ENCODE measurements around the gene DOHH.
"Not testable (repeated sequence)": the region's sequence is repeated elsewhere in the genome, so short reads cannot be mapped to it uniquely, and the experiment has no call there.

Gene DOHH

DNA sequence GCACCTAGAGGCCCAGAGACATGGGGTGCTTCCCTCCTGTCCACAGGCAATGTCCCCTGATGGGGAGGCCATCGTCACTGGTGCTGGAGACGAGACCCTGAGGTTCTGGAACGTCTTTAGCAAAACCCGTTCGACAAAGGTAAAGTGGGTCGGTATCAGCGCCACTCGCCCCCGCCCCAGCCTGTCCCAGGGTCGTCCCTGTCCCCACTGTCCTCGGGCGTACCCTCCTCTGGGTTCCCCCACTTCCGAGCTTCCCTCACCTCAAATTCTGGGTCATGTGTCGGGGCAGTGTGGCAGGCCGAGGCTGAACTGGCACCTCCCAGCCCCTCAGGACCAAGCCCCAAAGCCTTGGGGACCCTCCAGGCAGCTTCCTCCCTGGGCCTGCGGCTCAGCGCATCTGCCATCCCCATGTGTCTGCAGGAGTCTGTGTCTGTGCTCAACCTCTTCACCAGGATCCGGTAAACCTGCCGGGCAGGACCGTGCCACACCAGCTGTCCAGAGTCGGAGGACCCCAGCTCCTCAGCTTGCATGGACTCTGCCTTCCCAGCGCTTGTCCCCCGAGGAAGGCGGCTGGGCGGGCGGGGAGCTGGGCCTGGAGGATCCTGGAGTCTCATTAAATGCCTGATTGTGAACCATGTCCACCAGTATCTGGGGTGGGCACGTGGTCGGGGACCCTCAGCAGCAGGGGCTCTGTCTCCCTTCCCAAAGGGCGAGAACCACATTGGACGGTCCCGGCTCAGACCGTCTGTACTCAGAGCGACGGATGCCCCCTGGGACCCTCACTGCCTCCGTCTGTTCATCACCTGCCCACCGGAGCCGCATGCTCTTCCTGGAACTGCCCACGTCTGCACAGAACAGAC, 34.1 kb upstream of the DOHH start:
- DNase-seq (ENCODE audit: low read depth in 2 of 2): no peak

DNA sequence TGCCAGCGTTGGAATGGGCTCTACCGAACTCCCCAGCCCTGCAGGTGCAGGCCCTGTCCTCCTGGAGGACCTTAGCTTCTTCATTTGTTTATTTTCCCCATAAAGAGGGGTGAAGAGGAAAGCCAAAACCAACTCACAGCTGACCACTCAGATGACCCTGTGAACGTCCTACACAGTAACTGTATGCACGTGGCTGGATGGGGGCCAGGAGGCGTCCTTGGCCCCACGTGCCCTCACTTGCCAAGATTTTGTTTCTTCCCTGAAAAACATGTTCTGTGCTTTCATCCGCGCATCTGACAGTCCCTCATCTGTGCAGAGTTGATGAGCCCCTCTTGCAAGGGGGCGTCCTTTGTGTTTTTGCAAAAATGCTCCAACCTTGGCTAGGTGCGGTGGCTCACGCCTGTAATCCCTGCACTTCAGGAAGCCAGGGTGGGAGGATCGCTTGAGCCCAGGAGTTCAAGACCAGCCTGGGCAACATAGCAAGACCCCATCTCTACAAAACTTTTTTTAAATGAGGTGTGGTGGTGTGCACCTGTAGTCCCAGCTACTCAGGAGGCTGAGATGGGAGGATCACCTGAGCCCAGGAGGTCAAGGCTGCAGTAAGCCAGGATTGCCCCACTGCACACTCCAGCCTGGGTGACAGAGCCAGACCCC, 33.2 kb upstream of the DOHH start:
- DNase-seq (ENCODE audit: low read depth in 2 of 2): no peak

GRCh38 chr19:3533033-3533432, 32.6 kb upstream of the DOHH start:
- DNase-seq (ENCODE audit: low read depth in 2 of 2): no peak

DNA sequence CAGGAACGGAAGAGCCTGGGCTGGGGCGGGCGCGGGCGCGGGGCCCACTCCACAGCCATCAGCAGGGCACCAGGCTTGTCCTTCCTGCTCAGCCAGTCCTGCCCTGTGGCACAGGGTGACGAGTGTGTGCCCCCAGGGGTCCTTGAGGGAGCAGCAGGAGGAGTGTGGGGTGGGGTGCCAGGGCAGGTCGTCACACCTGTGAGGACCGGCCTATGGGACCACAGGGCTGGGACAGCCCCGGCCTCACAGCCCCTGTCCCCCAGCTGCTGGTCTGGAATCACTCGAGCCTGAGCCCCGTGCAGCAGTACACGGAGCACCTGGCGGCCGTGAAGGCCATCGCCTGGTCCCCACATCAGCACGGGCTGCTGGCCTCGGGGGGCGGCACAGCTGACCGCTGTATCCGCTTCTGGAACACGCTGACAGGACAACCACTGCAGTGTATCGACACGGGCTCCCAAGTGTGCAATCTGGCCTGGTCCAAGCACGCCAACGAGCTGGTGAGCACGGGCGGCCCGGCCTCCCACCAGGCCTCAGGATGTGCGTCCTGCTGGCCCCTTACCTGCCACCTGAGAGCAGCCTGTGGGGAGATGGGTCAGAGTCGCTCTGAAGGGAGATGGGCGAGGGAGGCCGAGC, 31.8 kb upstream of the DOHH start:
- no peak for DNase-seq (ENCODE audit: low read depth in 2 of 2)

DNA sequence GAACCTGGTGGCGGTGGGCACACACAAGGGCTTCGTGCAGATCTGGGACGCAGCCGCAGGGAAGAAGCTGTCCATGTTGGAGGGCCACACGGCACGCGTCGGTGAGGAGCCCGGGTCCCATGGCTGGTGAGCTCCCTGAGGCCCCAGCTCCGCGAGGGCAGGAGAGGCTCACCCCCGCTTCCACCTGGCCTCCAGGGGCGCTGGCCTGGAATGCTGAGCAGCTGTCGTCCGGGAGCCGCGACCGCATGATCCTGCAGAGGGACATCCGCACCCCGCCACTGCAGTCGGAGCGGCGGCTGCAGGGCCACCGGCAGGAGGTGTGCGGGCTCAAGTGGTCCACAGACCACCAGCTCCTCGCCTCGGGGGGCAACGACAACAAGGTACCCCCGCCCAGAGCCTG, 31.2 kb upstream of the DOHH start:
- DNase-seq (ENCODE audit: low read depth in 2 of 2): no peak

DNA sequence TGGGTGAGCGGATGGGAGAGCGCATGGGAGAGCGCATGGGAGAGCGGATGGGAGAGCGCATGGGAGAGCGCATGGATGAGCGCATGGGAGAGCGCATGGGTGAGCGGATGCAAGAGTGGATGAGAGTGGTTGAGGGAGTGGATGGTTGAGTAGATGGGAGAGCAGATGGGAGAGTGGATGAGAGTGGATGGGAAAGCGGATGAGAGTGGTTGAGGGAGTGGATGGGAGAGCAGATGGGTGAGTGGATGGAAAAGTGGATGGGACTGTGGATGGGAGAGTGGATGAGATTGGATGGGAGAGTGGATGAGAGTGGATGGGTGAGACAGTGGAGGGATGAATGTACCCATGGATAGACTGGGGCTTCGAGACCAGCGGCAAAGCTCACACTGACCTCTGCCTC, 29.9 kb upstream of the DOHH start:
- DNase-seq (ENCODE audit: low read depth in 2 of 2): no peak

DNA sequence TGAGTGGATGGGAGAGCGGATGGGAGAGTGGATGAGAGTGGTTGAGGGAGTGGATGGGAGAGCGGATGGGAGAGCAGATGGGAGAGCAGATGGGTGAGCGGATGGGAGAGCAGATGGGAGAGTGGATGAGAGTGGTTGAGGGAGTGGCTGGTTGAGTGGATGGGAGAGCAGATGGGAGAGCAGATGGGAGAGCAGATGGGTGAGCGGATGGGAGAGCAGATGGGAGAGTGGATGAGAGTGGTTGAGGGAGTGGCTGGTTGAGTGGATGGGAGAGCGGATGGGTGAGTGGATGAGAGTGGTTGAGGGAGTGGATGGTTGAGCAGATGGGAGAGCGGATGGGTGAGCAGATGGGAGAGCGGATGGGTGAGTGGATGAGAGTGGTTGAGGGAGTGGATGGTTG, 28.8 kb upstream of the DOHH start:
- DNase-seq (ENCODE audit: low read depth in 2 of 2): not testable (repeated sequence)

DNA sequence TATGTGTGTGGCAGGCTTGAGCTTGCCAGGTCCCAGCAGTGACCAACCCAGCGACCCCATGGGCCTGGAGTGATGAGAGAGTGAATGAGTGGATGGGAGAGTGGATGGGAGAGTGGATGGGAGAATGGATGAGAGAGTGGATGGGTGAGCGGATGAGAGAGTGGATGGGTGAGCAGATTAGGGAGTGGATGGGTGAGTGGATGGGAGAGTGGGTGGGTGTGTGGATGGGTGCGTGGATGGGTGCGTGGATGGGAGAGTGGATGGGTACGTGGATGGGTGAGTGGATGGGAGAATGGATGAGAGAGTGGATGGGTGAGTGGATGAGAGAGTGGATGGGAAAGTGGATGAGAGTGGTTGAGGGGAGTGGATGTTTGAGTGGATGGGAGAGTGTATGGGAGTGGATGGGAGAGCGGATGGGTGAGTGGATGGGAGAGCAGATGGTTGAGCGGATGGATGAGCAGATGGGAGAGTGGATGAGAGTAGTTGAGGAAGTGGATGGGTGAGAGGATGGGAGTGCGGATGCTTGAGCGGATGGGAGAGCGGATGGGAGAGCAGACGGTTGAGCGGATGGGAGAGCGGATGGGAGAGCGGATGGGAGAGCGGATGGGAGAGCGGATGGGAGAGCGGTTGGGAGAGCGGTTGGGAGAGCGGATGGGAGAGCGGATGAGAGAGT, 28.2 kb upstream of the DOHH start:
- no peak for DNase-seq (ENCODE audit: low read depth in 2 of 2)

DNA sequence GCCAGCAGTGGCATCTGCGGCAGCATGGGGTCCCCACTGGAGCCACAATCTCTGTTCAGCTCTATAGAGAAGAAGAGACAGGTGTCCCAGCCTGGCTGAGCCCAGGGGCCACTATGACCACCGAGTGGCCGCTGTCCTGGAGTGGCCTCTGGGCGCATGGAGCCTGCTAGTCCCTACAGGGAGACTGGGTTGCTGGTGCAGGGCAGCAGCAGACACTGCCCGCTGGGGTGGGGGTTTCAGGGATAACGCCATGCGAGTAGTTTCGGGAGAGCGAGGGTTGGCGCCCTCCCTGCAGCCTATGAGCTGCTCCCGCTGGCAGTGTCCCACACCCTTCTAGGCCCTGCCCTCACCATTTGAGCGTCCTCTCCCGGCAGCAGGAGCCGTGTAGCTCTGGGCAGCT, 27.6 kb upstream of the DOHH start:
- DNase-seq (ENCODE audit: low read depth in 2 of 2): no peak

DNA sequence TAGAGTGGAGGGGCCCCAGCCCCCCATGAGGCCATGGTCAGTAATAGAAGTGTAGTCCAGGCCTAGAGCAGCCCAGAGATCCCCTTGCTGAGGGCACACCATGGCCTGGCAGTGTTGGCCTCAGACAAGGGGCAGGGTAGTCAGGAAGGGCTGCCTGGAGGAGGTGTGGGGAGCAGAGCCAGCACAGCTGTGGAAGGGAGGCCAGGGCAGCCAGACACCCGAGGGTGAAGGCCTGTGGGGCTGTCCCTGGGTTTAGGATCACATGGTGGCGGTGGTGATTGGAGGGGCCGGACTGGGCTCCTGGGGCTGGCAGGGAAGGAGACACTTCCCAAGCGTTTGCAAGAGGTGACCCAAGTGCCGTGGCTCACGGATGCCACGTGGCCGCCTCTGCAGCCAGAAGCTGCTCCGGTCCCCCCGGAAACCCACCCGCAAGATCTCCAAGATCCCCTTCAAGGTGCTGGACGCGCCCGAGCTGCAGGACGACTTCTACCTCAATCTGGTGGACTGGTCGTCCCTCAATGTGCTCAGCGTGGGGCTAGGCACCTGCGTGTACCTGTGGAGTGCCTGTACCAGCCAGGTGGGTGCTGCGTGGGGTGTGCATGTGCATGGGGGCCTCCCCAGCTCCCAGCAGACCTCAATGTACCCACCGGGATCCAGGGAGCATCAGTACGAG, 26.9 kb upstream of the DOHH start:
- DNase-seq (ENCODE audit: low read depth in 2 of 2): no peak

DNA sequence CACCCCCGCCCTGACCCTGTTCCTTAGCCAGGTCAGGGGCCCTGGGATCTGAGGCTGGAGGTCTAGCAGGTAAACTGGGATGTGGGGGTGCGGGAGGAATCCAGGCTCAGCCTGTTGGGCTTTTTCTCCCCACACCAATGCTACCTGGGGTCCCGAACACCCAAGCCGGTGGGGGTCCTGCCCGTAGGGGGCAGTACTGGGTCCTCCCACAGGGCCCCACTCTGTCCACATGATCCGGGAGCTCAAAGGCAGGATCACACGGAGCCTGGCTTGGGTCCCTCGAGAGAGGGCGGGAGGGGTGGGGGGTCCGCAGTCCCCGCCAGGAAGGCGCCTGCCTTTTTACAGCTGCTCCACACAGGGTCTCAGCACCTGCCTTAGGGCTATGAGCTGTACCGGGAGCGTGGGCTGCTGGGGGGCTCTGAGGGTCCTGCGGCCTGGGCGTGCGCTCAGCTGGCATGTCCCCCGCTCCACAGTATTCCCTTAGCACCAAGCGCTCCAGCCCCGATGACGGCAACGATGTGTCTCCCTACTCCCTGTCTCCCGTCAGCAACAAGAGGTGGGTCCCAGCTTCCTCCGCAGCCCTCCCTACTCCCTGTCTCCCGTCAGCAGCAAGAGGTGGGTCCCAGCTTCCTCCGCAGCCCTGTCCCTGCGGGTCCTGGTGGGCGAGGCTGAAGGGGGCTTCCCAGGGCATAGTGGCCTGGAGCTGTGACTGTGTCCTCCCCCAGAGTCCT, 26.2 kb upstream of the DOHH start:
- DNase-seq (ENCODE audit: low read depth in 2 of 2): no peak

DNA sequence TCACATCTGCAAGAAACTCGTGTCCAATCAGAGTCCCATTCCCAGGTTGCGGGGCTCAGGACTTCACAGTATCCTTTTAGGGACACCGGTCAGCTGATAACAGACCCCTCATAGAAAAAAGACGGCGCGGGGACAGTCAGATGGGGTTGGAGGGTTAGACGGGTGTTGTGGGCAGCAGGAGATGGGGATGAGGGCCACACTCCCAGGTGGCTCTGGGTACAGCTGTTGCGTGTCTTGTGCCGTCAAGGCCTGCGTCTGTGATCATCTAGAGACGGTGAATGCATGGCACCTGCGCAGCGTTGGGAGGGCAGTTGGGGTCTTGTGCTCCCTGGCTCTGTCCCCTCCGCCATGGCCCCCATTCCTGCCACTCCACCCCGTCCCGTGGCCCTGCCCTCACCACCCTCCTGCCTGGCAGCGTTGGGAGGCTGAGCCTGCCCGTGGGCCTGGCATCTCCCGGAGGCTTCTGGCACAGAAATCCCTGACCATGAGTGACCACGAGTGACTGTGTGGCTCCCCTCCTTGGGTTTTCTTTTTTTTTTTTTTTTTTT, 24.5 kb upstream of the DOHH start:
- no peak for DNase-seq (ENCODE audit: low read depth in 2 of 2)

GRCh38 chr19:3524078-3524842, 23.8 kb upstream of the DOHH start:
- DNase-seq (ENCODE audit: low read depth in 2 of 2): no peak

DNA sequence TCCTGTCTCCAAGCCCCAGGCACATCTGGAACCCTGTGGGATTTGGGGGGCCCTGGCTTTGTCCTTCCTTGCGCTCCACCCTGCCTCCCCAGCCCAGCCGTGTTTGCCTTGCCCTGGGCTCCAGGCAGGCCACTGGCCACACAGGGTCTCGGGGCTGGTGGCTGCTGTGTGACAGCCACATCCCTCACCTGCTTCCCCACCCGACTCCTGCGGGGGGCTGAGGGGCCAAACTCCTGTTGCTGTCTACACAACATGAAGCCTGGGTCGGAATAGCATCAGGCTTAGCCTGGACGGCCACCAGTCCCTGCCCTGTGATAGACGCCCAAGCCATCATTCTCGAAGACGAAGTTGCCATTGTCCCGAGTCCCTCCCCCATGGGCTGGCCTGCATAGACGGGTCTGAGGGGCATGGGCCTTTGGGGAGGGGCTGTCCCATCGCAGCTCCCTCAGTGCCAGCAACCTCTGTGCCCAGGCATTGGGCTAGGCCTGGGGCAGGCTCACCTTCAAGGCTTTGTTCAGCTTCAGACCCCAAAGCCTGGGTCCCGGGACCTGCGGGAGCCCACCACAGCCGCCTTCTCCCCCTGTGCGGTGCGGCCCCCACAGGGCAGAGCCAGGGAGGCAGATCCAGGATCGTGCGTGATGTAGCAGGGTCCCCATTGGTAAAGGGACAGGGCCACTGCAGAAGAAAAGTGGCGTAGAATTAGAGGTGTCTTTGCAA, 23.0 kb upstream of the DOHH start:
- DNase-seq (ENCODE audit: low read depth in 2 of 2): no peak

- no peak for DNase-seq (ENCODE audit: low read depth in 2 of 2)
Measured at GRCh38 chr19:3522421-3523360, 22.2 kb upstream of the DOHH start.

GRCh38 chr19:3521104-3521445, 20.6 kb upstream of the DOHH start:
- DNase-seq (ENCODE audit: low read depth in 2 of 2): no peak

- no peak for DNase-seq (ENCODE audit: low read depth in 2 of 2)
Measured at GRCh38 chr19:3520166-3521103, 20.0 kb upstream of the DOHH start.
